CD1c-positive myeloid dendritic cell (primary cell): Measurements from ENCODE around the gene SPRR2B.
"Not testable (repeated sequence)": the region's sequence is repeated elsewhere in the genome, so short reads cannot be mapped to it uniquely, and the experiment has no call there.

ENCODE experiments used
- DNase-seq: peaks from one replicate; pipeline ENCODE4 v3.0.0-alpha.2; 2016; ENCODE audit errors: extremely low spot score

SPRR2B gene

DNA sequence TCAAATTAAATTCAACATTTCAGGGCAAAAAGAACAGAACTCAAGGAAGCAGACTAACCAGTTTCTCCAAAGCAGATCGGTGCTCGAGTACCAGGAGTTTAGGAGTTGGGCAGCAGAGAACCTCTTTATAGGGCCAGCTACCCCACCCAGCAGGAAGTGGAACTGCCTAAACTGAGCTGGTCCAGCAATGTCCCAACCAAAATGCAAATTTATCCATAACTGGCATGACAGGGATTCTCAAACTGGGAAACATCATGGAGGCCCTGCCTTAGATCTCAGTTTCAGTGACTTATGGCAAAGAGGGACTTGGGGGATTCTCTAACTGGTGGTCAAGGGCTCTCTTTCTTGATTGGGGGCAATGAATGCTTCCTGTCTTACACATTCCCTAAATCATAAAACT, at the start of gene SPRR2B:
Gene SPRR2B (minus strand): TSS at position 101 of the 400 bp plus-strand sequence. CDS start 772 bp downstream, outside the sequence.
- DNase-seq = no peak

DNA sequence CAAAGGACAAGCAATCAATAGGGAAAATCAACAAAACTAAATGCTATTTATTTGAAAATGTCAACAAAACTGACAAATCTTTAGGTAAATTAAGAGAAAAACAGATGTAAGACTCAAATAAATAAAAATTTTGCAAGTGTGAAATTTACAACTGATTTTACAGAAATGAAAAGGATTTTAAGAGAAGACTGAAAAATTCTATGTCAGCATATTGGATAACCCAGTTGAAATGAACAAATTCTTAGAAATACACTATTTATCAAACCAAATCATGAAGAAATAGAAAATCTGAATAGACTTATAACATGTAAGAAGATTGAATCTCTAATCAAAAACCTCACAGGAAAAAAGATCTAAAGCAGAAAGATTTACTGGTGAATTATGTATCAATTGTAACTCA, 49.5 kb upstream of the SPRR2B start:
- DNase-seq = no peak

DNA sequence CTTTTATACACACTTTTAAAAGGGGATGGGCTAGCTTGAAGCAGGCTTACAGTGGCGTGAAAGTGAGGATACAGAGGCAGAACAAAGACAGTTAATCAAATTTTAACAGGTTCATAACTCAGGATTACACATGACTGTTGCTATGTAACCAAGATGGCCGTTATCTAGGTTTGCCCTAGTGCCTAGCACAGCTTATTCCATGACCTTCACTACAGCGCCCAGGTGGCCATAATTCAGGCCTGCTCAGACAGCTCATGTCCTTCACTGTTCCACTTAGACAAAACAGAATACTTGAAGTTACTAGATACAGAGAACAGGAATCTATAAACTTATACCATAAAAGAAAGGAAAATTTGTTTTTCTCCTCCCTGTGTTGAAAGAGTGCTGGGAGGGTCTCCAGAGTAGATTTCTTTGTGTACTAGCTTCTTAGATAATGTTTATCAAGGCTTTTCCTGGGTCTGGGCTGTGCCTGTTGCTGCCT, 48.1 kb upstream of the SPRR2B start:
- no peak for DNase-seq

DNA sequence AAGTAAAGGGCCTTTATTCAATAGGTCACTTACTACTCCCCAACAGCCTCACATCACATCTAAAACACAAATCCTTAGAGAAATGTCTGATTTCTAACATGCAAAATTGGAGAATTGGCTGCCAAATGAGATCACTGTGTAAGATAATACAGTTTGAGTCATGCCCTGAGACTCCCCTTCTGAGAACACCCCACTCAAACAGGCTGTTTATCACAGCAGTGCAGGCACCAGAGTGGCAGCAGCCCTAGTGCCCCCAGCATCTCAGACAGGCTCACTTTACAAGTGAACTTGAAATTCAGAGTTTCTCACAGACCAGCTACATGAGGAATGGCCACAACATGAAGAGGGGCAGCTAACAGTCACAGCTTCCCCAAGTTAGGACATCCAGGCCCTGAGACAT, 43.9 kb upstream of the SPRR2B start:
- not testable (repeated sequence) for DNase-seq

DNA sequence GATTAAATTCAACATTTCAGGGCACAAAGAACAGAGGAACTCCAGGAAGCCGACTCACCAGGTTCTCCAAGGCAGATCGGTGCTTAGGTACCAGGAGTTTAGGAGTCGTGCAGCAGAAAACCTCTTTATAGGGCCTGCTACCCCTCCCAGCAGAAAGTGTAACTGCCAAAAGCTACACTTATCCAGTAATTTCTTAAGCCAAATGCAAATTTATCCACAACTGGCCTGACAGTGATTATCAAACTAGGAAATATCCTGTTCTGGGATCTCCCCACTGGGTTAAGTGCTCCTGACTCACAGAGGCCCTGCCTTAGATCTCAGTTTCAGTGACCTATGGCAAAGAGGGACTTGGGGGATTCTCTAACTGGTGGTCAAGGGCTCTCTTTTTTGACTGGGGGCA, 42.0 kb upstream of the SPRR2B start, which contains the start of gene SPRR2F:
Gene SPRR2F (minus strand): TSS at position 101 of the 400 bp plus-strand sequence. CDS start 783 bp downstream, outside the sequence.
- no peak for DNase-seq

DNA sequence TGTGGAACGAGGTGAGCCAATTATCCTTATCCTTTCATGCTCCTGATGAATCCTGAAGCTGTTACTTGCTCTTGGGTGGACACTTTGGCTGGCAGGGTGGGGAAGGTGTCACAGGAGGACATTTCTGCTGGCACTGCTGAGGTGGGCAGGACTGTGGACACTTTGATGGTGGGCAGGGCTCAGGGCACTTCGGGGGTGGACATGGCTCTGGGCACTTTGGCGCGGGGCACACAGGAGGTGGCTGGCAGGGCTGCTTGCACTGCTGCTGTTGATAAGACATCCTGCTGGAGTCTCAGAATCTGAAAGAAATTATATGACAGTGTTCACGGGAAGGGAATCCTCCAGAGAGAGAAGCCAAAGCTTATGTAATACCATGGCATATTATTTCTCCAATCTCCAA, 41.0 kb upstream of the SPRR2B start:
- not testable (repeated sequence) for DNase-seq

DNA sequence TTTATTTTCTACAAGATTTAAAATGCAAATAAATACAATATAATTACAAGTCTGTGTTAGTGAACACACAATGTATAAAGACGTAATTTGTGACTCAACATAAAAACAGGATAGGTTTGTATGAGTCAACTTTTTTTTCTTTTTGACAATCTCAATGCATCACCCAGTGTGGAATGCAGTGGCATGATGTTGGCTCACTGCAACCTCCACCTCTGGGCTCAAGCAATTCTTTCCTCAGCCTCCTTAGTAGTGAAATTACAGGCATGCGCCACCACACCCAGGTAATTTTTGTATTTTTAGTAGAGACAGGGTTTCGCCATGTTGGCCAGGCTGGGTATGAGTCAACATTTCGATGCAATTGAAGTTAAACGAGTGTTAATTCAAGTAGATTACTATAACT, 28.8 kb upstream of the SPRR2B start:
- no peak for DNase-seq

DNA sequence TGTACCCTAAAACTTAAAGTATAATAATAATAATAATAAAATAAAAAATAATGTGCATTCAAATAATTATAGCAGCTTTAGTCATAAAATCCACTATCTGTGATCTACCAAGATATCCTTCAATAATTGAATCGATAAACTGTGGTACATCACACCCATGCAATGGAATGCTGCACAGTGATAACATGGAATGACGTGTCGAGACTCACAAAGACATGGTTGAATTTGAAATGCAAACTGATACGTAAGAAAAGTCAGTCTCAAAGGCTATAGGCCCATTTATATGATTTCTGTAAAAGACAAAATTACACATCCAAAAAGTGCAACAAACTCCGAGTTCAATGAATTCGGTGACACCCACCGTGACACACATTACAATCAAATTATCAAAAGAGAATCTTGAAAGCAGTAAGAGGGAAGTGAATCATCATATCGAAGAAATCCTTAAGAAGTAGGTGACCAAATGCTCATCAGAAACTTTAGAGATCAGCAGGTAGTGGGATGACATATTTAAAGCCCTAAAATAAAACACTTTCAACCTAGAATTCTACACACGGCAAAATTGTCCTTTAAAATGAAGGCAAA, 28.1 kb upstream of the SPRR2B start:
- DNase-seq = no peak

DNA sequence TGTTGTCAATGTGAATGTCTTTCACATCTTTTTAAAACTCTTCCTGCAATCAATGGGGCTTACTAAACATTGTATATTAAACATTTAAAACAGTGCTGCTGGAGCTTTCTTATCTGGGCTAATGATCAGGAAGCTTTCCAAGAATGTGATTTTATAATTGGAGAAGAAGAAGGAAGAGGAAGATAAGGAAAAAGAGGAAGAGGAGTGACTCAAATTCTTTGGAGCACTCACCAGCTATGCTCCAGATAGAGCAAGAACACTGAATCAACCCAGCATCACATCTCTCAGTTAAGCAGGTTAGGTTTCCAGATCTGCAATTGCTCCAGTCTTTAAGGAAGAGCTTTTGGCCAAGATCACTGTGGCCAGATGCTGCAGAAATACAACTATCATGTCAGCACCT, 24.4 kb upstream of the SPRR2B start:
- no peak for DNase-seq

DNA sequence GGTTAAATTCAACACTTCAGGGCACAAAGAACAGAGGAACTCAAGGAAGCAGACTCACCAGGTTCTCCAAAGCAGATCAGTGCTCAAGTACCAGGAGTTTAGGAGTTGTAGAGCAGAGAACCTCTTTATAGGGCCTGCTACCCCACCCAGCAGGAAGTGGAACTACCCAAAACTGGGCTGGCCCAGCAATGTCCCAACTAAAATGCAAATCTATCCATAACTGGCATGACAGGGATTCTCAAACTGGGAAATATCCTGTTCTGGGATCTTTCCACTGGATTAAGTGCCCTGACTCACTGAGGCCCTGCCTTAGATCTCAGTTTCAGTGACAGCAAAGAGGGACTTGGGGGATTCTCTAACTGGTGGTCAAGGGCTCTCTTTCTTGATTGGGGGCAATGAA, 23.0 kb upstream of the SPRR2B start, which contains the start of gene SPRR2E:
Gene SPRR2E (minus strand): TSS at position 101 of the 400 bp plus-strand sequence. CDS start 775 bp downstream, outside the sequence.
- no peak for DNase-seq

DNA sequence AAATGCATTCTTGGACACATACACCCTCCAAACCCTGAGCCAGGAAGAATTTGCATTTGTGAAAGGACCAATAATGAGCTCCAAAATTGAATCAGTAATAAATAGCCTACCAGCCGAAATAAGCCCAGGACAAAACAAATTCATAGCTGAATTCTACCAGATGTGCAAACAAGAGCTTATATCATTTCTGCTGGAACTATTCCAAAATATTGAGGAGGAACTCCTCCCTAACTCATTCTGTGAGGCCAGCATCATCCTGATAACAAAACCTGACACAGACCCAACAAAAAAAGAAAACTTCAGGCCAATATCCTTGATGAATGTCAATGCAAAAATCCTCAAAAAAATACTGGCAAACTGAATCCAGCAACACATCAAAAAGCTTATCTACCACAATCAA, 16.2 kb upstream of the SPRR2B start:
- no peak for DNase-seq

DNA sequence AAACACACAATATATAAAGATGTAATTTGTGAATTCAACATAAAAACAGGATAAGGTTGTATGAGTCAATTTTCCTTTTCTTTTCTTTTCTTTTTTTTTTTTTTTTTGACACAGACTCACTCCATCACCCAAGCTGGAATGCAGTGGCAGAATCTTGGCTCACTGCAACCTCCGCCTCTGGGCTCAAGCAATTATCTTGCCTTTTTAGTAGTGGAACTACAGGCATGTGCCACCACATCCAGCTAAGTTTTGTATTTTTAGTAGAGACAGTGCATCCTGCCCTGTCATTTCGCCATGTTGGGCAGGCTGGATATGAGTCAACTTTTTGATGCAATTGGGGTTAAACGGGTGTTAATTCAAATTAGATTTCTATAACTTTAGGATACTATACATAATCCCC, 10.3 kb upstream of the SPRR2B start:
- DNase-seq = no peak

DNA sequence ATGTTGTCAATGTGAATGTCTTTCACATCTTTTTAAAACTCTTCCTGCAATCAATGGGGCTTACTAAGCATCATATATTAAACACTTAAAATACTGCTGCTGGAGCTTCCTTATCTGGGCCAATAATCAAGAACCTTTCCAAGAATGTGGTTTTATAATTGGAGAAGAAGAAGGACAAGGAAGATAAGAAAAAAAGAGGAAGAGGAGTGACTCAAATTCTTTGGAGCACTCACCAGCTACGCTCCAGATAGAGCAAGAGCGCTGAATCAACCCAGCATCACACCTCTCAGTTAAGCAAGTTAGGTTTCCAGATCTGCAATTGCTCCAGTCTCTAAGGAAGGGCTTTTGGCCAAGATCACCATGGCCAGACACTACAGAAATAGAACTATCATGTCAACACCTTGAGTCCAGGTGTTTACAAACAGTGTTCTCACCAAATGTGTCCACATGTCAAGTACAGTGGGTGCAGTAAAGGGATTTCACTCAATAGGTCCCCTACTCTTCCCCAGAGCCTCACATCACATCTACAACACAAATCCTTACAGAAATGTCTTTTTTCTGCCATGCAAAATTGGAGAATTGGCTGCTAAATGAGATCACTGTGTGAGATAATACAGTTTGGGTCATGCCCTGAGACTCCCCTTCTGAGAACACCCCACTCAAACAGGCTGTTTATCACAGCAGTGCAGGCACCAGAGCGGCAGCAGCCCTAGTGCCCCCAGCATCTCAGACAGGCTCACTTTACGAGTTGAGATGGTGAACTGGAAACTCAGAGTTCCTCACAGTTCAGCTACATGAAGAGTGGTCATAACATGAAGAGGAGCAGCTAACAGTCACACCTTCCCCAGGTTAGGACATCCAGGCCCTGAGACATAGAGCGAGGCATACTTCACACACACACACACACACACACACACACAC, 1.7 kb upstream of the SPRR2B start:
- no peak for DNase-seq

DNA sequence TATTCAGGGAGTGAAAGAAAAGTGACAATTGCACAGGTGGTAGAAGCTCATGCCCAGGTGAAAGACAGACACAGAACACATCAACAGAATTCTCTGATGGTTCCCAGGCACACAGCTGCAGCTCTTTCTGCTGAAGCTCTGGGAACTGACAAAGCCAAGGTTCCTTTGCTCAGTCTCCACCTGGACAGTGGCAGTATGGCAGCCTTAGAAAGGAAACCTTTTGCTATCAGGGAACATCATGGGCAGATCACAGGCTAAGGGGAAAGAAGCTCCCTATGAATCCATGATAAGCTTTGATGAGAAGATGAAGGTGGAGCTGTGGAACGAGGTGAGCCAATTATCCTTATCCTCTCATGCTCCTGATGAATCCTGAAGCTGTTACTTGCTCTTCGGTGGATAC, 1.2 kb downstream of the SPRR2B start:
- DNase-seq = no peak

DNA sequence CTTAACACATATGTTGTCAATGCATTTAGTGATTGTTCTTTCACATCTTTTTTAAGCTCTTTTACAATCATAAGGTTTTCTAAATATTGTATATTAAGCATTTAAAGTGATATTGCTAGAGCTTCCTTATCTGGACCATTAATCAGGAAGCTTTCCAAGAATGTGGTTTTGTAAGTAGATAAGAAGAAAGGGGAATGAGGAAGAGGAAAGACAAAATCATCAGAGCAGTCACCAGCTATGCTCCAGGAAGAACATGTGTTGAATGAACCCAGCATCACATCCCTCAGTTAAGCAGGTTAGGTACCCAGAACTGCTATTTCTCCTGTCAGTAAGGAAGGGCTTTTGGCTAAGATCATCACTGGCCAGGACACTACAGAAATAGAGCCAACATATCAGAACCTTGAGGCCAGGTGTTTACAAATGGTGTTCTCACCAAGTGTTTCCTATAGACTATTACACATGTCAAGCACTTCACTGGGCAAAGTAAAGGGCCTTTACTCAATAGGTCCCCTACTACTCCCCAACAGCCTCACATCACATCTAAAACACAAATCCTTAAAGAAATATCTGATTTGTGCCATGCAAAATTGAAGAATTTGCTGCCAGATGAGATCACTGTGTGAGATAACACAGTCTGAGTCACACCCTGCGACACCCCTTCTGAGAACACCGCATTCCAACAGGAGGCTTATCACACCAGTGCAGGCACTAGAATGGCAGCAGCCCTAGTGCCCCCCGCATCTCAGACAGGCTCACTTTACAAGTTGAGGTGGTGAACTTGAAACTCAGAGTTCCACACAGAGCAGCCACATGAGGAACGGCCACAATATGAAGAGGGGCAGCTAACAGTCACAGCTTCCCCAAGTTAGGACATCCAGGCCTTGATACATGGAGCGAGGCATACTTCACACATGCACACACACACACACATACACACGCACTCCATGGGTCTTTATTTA, 12.3 kb downstream of the SPRR2B start:
- no peak for DNase-seq

DNA sequence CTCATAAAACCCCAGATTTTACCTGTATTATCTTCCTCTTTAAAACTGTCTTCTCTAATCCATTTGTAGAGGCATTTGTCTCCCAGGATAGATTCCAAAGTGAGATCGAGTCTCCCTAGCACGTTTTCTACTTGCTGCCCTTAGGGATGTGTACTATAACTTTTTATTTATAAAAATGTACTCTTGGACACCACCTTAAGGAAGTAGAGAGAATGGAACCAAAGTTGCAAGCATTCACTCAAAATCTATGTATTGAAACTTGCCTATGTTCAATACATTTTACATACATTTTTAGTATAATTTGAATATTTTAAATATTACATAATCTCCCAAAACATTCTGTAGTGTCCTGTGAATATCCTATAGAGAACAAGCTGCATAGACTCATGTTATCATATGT, 13.3 kb downstream of the SPRR2B start:
- no peak for DNase-seq

DNA sequence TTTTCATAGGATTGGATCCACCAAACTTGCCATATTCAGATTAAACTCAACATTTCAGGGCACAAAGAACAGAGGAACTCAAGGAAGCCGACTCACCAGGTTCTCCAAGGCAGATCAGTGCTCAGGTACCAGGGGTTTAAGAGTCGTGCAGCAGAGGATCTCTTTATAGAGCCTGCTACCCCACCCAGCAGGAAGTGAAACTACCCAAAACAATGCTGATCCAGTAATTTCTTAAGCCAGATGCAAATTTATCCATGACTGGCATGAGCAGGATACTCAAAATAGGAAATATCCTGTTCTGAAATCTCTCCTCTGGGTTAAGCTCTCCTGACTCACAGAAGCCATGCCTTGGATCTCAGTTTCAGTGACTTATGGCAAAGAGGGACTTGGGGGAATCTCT, 14.0 kb downstream of the SPRR2B start, which contains the start of gene SPRR2A:
Gene SPRR2A (minus strand): TSS at position 138 of the 400 bp plus-strand sequence. CDS start 777 bp downstream, outside the sequence.
- DNase-seq = no peak

DNA sequence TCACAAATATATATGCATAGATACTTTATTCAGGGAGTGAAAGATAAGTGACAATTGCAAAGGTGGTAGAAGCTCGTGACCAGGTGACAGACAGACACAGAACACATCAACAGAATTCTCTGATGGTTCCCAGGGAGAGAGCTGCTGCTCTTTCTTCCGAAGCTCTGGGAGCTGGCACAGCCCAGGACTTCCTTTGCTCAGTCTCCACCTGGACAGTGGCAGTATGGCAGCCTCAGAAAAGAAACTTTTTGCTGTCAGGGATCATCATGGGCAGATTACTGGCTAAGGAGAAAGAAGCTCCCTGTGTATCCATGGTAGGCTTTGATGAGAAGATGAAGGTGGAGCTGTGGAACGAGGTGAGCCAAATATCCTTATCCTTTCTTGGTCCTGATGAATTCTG, 15.3 kb downstream of the SPRR2B start:
- DNase-seq = not testable (repeated sequence)

DNA sequence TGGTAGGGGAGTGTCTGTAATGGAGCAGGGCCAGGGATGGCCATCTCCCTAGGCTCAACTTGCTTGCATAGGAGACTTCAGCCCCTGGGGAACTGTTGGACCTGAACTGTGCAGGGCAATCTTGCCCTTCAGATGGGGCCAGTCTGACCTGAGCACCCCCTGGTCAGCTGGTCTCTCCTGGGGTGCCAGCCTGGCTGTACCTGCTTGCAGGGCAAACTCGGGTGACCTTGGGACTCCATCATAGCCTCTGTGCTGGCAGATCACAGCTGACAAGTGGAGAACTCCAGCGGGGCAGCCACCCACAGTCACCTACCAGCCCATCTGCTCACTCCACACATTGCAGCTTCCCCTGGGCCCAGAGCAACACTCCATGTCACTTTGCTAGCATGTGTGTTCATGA, 22.2 kb downstream of the SPRR2B start:
- no peak for DNase-seq

DNA sequence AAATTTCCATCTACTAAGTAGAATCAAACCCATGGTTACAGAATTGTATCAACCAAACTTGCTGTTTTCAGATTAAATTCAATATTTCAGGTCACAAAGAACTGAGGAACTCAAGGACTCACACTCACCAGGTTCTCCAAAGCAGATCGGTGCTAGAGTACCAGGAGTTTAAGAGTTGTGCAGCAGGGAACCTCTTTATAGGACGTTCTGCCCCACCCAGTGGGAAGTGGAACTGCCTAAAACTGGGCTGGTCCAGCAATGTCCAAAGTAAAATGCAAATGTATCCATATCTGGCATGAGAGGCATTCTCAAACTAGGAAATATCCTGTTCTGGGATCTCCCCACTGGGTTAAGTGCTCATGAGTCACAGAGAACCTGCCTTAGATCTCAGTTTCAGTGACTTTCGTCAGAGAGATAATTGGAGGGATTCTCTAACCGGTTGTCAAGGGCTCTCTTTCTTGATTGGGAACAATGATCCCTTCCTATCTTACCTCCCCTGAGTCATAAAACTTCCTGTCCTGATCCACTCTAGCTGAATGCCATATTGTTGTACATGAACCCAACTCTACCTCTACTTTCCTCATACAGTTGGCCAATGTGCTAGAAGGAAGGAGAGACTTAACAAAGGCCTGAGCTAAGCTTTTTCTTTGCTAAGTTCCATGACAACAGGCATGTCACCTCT, 30.3 kb downstream of the SPRR2B start, which contains the start of gene SPRR2D:
Gene SPRR2D (minus strand): TSS at position 171 of the 682 bp plus-strand sequence. CDS start 774 bp downstream, outside the sequence.
- no peak for DNase-seq

DNA sequence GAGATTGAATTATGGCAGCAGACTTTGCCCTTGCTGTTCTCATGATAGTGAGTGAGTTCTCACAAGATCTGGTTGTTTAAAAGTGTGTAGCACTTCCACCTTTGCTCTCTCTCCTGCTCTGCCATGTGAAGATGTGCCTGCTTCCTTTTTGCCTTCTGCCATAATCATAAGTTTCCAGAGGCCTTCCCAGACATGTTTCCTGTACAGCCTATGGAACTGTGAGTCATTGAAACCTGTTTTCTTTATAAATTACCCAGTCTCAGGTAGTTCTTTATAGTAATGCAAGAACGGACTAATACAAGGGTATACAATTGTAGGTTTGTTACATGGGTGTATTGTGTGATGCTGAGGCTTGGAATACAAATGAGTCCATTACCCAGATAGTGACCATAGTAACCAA, 36.2 kb downstream of the SPRR2B start:
- no peak for DNase-seq
